EH (cell line): ENCODE results near the gene PPP1R14B.

Experiments
- DNase-seq: peaks from one replicate; pipeline ENCODE4 v3.0.0-alpha.2; 2015; ENCODE audit warnings: low read depth

The PPP1R14B gene

DNA sequence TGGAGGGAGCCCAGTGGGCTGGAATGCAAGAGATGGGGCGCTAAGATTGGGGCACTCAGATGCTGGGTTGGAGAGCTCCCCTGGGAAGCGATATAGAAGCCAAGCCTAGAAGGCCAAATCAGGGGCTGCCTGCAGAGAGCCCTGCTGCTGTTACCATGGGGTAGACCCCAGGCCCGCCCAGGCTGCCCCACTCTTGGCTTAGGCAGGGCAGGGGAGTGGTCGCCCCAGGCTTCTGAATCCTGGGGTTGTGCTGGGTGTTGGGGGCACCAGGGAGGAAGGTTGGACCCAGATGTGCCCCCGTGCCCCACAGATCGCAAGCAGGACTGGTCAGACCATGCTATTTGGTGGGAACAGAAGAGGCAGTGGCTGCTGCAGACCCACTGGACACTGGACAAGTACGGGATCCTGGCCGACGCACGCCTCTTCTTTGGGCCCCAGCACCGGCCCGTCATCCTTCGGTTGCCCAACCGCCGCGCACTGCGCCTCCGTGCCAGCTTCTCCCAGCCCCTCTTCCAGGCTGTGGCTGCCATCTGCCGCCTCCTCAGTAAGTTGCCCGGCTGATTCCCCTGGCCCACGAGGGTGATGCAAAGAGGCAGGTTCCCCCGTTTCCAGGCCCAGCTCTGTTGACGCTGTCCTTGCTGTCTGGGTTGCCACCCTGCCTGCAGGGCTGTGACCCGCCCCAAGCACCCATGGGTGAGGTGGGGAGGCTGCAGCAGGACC is 36.3 kb downstream of the PPP1R14B start:
- no peak for DNase-seq

DNA sequence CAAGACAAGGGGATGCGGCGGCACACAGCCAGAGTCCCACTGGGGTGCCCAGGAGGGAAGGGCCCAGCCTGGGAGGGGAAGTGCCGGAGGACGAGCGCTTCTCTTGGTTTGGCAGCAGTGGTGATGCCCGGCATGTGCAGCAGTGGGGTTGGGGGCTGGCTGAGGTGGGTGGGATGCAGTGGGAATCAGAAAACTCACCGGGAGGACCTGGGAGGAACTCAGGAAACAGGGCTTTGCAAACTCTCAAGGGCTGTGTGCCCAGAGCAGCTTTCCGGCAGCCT is 37.2 kb downstream of the PPP1R14B start:
- no peak for DNase-seq

DNA sequence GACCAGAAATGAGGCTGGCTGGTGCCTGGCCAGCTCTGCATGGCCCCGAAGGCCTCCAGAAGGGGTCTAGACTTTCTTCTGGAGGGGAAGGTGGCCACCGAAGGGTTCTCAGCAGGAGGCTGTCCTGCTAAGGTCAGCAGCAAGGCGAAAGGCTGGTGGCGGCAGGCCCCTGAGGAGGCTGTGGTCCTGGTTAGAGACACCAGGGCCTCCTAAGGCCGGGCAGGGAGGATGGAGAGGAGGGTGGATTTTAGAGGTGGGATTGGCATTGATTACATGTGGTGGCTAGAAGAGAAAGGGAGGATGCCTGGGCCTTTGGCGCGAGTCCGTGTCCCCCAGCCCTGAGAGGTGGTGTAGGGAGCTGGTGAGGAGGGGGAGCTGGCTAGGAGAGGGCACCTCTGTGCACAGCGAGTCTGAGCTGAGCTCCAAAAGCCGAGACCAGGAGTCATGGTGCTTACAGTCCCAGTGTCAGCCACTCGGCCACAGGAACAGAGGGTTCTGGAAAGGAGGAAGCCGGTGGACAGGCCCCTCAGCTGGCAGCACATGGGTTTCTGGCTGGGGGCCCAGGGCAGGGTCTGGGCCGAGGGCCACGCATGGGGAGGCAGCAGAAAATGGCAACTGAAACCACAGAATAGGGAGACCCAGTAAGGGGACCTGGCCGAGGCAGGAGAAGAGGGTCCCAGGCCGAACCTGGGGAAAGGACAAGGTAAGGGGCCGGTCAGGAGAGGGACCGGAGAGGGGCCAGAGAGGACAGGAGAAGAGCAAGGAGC is 37.8 kb downstream of the PPP1R14B start:
- no peak for DNase-seq

- no peak for DNase-seq
Measured at GRCh38 chr11:64208086-64208795, 38.5 kb downstream of the PPP1R14B start.

GRCh38 chr11:64207256-64208085 is 39.3 kb downstream of the PPP1R14B start:
- DNase-seq = peak; percentile 87

- DNase-seq = no peak
Measured at GRCh38 chr11:64206457-64207255, 40.1 kb downstream of the PPP1R14B start, which contains the start of gene FERMT3. FERMT3 (plus strand) TSS chr11:64206721; CDS start chr11:64207365, 644 bp downstream.

DNA sequence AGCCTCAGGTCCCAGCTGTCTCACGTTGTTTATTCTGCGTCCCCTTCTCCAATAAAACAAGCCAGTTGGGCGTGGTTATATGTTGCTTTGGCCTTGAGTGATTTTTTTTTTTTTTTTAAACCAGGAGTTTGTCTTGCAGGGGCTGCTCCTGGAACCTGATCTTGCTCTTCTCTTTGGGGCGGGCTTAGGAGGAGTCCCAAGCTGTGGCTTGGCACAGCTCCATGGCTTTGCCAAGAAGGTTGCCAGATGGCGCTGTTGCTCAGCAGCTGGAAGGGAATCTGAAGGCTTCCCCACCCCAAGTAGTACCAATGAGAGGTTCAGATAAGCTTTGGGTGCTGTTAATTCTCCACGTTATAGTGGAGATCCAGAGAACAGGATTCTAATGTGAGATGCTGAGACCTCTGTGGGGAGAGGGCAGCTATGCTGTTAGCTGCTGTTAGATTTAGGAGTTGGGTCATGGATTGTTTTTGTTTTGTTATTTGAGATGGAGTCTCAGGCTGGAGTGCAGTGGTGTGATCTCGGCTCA is 42.2 kb downstream of the PPP1R14B start:
- peak; percentile 95 for DNase-seq

GRCh38 chr11:64204080-64204440 is 42.7 kb downstream of the PPP1R14B start:
- no peak for DNase-seq

DNA sequence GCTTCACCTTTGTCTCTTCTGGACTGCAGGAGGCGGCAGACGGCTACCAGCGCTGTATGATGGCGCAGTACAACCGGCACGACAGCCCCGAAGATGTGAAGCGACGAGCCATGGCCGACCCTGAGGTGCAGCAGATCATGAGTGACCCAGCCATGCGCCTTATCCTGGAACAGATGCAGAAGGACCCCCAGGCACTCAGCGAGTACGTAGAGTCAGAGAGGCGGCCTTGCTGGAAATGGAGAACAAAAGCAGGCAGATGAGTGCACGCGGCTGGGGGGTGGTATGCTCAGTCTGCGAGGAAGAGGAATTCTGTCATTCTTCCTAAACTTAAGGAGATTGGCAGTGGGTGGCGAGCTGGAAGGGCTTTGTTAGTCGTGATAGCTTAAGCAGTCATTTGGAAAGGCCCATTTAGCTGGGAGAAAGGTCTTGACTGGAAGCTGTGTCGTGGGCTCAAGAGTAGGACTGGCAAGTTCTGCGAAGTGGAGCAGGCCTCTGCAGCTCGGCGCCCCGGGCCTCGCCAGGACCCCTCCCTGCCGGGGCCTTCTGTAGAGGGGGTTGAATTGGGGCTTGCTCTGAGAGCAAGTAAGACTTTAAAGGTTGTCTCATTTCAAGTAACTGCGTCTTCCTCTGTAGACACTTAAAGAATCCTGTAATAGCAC is 43.2 kb downstream of the PPP1R14B start:
- no peak for DNase-seq

DNA sequence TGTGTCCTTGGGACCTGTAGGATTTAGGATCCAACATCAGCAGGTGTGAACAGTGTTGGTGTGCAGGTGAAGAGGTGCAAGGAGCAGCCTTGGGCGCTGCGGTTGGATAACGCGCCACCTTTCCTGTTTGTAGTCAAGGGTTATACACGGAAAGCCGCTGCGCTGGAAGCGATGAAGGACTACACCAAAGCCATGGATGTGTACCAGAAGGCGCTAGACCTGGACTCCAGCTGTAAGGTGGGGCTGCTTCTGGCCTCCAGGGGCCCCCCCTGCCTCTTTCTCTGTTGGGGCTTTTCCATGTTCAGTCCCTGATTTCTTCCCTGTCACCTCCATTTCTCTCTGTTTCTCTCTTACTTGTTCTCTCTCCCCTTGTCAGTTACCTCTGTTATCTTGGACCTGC is 43.8 kb downstream of the PPP1R14B start:
- no peak for DNase-seq

DNA sequence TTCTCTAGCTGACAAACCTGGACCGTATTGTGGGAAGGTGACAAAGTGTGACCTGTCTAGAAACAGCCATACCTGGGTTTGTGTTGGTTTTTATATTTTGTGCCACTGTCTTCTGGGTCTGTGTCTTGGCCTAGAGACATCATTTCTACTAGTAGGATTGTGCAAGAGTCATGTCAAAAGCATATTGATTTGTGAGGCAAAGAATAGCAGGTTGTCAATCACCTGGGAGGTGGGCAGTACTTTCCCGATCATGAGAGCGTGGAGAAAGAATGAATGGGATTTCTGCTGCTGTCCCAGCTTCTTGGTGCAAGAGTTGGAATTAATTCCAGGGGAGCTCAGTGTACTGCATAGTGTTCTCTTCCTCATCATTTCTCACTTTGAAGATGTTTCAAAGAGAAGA is 45.2 kb downstream of the PPP1R14B start:
- DNase-seq = no peak

DNA sequence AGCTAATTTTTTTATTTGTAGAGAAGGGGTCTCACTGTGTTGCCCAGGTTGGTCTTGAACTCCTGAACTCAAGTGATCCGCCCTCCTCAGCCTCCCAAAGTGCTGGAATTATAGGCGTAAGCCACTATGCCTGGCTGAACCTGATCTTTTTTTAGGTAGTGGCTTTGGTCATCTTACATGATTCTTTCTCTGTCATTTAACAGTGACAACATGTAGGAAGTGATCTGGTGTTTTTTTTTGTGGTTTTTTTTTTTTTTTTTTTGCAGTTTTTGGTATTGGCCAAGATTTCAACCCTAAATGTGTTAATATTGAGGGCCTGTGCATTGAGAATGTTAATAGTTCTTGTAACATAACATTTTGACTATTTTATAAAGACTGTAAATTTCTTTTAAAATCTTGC is 48.2 kb downstream of the PPP1R14B start:
- DNase-seq = no peak

- no peak for DNase-seq
Measured at GRCh38 chr11:64196626-64197025, 50.1 kb downstream of the PPP1R14B start.
